Thyroid gland (tissue), 4 donors: ENCODE data around the gene MTHFD1L.

ENCODE experiments used
- POLR2A ChIP-seq, 2 donors: fragments of 450-650 bp; IDR thresholded peaks; one replicate each; pipeline ENCODE4 v1.6.1; 2017; ENCODE audit warnings: antibody characterized with exemption in 2 of 2, mild to moderate bottlenecking in 2 of 2, moderate library complexity in 1 of 2
- TF ChIP-seq, protein P1 (sequence below), 6 experiments: fragments of 200-600 bp in 3 of 6; fragments of 450-650 bp in 3 of 6; sonication (generic) in 3 of 6; IDR thresholded peaks; one replicate each; pipeline ENCODE4 v1.5.1; 2016 to 2019; ENCODE audit warnings: antibody characterized with exemption in 6 of 6, mild to moderate bottlenecking in 2 of 6, inconsistent platforms in 1 of 6, moderate library complexity in 1 of 6

GRCh38 chr6:150964765-150965164 lies 99.3 kb downstream of the MTHFD1L start:
- TF ChIP-seq POLR2A (IDR thresholded peaks at IDR 0.05): no peak
- TF ChIP-seq, protein P1, sequence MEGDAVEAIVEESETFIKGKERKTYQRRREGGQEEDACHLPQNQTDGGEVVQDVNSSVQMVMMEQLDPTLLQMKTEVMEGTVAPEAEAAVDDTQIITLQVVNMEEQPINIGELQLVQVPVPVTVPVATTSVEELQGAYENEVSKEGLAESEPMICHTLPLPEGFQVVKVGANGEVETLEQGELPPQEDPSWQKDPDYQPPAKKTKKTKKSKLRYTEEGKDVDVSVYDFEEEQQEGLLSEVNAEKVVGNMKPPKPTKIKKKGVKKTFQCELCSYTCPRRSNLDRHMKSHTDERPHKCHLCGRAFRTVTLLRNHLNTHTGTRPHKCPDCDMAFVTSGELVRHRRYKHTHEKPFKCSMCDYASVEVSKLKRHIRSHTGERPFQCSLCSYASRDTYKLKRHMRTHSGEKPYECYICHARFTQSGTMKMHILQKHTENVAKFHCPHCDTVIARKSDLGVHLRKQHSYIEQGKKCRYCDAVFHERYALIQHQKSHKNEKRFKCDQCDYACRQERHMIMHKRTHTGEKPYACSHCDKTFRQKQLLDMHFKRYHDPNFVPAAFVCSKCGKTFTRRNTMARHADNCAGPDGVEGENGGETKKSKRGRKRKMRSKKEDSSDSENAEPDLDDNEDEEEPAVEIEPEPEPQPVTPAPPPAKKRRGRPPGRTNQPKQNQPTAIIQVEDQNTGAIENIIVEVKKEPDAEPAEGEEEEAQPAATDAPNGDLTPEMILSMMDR (IDR thresholded peaks at IDR 0.05): no peak
